ENCODE measurements around the gene ARHGAP8.
"Not testable (repeated sequence)": the region's sequence is repeated elsewhere in the genome, so short reads cannot be mapped to it uniquely, and the experiment has no call there.

ARHGAP8 gene

GRCh38 chr22:44891791-44892190, 139.4 kb downstream of the ARHGAP8 start:
- DNase-seq: no peak

GRCh38 chr22:44892243-44892642, 139.9 kb downstream of the ARHGAP8 start:
- no peak for DNase-seq

- no peak for DNase-seq
These were observed 140.7 kb downstream of the ARHGAP8 start for GRCh38 chr22:44892803-44893730.

- DNase-seq: no peak
These were observed 141.3 kb downstream of the ARHGAP8 start for GRCh38 chr22:44893731-44894080.

GRCh38 chr22:44894321-44894720, 141.9 kb downstream of the ARHGAP8 start:
- no peak for DNase-seq

- no peak for DNase-seq
These were observed 142.4 kb downstream of the ARHGAP8 start for GRCh38 chr22:44894782-44895181.

GRCh38 chr22:44895296-44896055, 143.1 kb downstream of the ARHGAP8 start:
- no peak for DNase-seq

GRCh38 chr22:44898236-44898635, 145.9 kb downstream of the ARHGAP8 start:
- DNase-seq: no peak

GRCh38 chr22:44901301-44901700, 148.9 kb downstream of the ARHGAP8 start:
- no peak for DNase-seq

- not testable (repeated sequence) for DNase-seq
These were observed 150.8 kb downstream of the ARHGAP8 start for GRCh38 chr22:44903164-44903563.

- not testable (repeated sequence) for DNase-seq
These were observed 152.2 kb downstream of the ARHGAP8 start for GRCh38 chr22:44904492-44905152.

GRCh38 chr22:44906248-44906936, 154.0 kb downstream of the ARHGAP8 start:
- DNase-seq: no peak

GRCh38 chr22:44906999-44907644, 154.7 kb downstream of the ARHGAP8 start:
- no peak for DNase-seq

GRCh38 chr22:44907765-44908737, 155.7 kb downstream of the ARHGAP8 start:
- DNase-seq: no peak

- no peak for DNase-seq
These were observed 156.9 kb downstream of the ARHGAP8 start for GRCh38 chr22:44909241-44909640.
